Hematopoietic multipotent progenitor cell treated with erythropoietin and hydrocortisone succinate and interleukin-3 and kit ligand, for 6 days (in vitro differentiated cells): ENCODE data around the gene CTXN1.
A peak's percentile ranks its signal among the peaks of the same experiment; 100 is the strongest.

Source experiments
- DNase-seq: peaks from one replicate; pipeline ENCODE4 v3.0.0-alpha.2; 2015

Gene CTXN1

GRCh38 chr19:7898967-7899366, 27.0 kb downstream of the CTXN1 start:
- DNase-seq: no peak

DNA sequence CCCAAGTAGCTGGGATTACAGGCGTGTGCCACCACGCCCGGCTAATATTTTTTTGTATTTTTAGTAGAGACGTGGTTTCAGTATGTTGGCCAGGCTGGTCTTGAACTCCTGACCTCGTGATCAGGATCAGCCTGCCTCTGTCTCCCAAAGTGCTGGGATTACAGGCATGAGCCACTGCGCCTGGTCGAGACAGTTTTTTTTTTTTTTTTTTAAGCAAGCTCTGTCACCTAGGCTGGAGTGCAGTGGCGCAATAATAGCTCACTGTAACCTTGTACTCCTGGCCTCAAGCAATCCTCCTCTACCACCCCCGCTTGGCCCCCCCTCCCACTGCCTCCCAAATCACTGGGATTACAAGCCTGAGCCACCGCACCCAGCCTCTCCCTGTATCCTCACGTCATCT, 28.6 kb downstream of the CTXN1 start:
- no peak for DNase-seq

- no peak for DNase-seq
Measured at GRCh38 chr19:7895565-7895964, 30.4 kb downstream of the CTXN1 start.

DNA sequence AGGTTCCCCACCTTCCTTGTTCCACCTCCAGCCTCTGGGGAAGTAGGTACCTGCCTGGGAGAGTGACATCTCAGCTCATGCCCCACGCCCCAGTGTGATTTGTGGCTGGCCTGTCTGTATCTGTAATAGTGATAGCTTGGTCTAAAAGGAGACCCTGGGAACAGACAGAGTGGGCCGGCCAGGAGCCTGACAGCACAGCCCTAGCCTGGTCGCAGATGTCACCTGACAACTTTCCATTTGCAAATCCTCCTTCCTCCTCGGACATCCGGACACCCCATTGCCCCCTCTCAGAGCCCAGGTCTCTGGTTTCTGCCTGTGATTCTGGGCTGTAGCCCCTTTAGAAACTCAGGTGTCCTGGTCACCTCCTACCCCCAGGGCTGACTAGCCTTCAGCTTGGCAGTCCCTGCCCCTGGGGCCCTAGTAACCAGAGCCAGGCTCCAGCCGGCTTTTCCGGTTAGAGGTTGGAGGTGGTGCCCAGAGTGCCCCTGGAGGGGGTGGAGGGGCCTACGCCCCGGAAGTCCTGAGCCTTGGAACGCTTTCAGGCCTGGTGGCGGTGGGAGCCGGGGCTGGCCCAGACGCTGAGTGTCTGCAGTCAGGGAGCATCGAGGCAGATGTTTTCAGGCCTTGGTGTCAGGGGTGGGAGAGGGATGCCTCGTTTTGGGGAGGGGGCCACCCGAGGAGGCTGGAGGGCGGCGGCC, 31.2 kb downstream of the CTXN1 start:
- DNase-seq: no peak

DNA sequence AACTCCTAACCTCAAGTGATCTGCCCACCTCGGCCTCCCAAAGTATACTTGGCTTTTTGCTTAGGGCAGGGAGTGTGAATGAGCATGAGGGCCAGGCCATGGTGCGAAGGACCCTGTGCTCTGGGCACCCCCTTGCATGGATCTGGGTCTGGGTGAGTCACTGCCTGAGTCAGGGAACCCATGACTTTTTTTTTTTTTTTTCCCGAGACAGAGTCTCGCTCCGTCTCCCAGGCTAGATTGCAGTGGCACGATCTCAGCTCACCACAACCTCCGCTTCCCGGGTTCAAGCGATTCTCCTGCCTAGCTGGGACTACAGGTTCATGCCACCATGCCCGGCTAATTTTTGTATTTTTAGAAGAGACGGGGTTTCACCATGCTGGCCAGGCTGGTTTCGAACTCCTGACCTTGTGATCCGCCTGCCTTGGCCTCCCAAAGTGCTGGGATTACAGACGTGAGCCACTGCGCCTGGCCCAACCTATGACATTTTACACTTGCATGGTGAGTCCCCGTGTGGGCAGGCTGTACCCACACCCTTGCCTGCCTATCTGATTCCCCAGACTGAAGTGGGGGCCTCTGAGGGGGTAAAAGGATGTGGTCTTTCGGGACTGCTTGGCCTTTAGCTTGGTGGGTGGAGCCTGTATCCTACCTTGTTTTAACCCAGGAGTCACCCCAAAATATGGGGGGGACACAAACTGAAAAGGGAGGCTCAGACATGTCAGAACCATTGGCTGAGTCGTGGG, 32.4 kb downstream of the CTXN1 start:
- peak; percentile 40 for DNase-seq

- no peak for DNase-seq
Measured at GRCh38 chr19:7888826-7889217, 37.1 kb downstream of the CTXN1 start.

DNA sequence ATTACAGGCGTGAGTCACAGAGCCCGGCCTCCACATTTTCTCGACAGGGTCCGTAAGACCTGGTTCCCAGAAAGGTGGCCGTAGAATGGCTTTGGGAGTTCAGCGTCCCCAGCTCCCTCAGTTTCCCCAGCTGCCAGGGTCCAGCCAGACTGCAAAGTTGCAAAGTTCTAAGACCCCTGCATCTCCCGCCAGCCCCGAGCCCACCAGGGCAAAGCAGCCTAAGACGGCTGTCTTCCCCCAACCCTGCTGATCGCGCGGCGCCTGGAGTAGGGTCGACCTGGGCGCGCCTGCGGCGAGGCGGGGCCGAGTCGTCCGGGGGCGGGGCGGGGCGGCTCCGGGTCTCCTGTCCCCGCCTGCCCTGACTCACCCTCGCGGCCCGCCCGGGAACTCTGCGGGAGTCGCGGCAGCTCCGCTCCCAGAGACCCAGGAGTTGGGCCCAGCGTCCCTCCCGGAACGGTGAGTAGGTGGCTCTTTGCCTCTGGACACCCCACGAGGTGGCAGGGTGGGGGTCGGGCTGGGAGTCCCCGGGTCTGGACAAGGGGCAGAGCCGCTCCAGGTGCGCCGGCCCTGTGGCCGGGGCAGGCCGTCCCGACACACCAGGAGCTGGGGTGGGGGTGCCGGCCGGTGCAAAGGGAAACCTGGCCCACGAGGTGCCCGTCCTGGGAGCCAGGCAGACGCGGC, 37.6 kb downstream of the CTXN1 start, which contains the start of gene LRRC8E:
TSS of gene LRRC8E (plus strand) at position 366 of the 681 bp plus-strand sequence. CDS start 7,094 bp downstream, outside the sequence.
- DNase-seq: peak; percentile 74

GRCh38 chr19:7887408-7888144, 38.4 kb downstream of the CTXN1 start:
- no peak for DNase-seq

DNA sequence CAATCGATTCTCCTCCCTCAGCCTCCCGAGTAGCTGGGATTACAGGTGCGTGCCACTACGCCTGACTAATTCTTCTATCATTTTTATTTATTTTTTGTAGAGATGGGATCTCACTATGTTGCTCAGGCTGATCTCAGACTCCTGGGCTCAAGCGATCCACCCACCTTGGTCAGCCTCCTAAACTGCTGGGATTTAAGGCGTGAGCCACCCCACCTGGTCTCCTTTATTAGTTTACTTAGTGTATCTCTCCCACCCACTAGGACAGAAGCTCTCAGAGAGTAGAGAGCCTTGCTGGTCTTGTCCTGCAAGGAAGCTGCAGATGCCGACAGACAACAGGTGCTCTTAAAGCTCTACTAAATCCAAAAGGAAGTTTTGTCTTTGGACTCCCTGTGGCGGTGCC, 40.1 kb downstream of the CTXN1 start:
- DNase-seq: no peak

GRCh38 chr19:7883796-7884570, 42.0 kb downstream of the CTXN1 start:
- DNase-seq: no peak

- no peak for DNase-seq
Measured at GRCh38 chr19:7883105-7883504, 42.8 kb downstream of the CTXN1 start.

DNA sequence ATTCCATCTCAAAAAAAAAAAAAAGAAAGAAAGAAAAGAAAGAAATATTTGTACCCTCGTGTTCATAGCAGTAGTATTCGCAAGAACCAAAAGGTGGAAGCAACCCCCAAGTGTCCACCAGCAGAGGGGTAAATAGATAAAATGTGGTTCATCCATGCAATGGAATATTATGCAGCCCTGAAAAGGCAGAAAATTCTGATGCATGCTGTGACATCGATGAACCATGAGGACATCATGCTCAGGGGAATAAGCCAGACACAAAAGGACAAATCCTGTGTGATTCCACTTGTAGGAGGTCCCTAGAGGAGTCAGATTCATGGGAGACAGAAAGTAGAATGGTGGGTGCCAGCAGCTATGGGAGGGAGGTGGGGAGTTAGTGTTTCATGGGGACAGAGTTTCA, 44.0 kb downstream of the CTXN1 start:
- no peak for DNase-seq

DNA sequence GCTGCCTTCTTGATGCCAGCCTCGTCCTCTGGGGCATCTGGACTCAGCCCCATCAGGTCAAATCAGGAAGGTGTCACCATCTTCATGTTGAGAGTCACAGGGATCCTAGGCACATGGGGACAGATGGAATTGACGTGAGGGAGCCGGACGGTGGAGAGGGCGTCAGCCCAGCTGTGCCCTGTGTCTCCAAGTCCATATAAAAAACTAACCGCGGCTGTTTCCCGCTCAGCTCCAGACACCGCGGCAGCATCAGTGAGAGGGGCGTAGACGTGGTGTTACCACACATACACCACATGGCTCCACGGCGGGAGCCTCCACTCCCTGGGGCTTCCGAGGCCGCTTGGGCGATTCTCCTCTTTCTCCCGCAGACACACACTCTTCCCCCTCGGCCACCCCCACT, 46.1 kb downstream of the CTXN1 start:
- DNase-seq: no peak

DNA sequence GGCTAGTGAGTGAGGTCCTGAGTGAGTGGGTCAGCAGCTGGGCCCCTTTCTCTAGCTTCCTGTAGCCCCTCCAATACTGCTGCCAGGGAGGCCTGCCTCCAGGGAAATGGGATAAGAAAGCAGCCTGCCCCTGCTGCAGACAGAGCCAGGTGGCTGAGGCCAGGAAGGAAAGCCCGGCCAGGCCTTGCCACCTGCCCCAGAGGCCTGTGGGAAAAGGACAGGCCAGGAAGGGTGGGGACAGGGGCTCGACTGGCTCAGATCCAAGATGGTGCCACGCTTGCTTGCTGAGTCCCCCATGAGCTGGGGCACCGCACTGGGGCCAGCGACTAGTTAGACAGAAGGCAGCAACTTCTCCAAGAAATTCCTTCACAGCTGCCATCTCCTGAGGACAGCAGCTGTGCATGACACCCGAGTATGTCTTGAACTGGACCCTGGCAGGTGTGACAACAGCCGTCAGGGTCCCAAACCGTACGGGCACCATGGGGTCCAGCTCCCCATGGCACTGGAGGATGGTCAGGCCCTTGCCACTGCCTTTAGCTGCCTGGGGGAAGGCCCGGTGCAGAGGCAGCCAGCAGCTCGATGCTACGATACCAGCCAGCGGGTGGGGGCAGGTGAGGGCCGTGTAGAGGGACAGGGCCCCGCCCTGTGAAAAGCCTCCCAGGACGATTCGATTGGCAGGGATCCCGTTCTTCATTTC, 46.7 kb downstream of the CTXN1 start:
- no peak for DNase-seq

DNA sequence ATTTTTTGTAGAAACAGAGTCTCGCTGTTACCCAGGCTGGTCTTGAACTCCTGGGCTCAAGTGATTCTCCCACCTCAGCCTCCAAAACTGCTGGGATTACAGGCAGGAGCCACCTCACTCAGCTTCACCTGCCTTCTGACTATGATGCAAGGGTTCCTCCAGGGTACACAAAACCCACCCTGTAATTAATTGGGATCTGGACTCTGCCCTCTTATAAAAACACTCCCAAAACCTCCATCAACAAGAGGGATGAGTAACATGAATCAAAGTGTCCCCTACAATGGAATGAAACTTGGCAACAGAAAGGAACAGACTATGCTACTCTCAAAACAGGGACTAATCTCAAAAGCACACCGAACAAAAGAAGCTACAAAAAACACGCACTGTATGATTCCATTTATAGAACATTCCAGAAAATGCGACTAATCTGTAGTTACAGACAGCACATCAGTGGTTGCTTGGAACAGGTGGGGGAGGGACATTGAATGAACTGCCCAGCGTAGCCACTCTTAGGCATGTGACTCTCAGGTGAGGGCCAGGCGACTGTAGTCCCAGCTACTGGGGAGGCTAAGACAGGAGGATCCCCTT, 48.6 kb downstream of the CTXN1 start:
- DNase-seq: no peak

DNA sequence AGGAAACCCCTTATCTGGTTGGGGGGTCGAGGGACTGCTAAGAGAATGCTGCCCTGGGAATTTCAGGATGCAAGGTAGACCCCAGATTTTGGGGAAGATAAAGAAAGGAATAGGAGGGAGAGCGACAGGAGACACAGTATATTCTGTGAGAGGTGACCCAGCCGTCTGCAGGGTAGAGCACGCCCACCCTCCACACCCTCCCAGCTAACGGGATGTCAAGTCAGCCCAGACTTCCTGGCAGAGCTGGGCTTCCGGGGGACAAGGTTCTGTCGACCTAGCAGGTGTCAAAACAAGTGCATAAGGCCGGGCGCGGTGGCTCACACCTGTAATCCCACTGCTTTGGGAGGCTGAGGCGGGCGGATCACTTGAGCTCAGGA, 51.0 kb downstream of the CTXN1 start:
- no peak for DNase-seq
